ENCODE results near the gene TFAP2E.

The TFAP2E gene

GRCh38 chr1:35557611-35558373 is 15.3 kb upstream of the TFAP2E start, which contains the start of gene NCDN:
NCDN (plus strand) TSS chr1:35557799; CDS start chr1:35558191, 392 bp downstream.
- peak; percentile 99 for DNase-seq

GRCh38 chr1:35558374-35559316 is 14.5 kb upstream of the TFAP2E start:
- DNase-seq, result peak; percentile 79

- no peak for DNase-seq
These were observed 13.7 kb upstream of the TFAP2E start for GRCh38 chr1:35559317-35559944.

GRCh38 chr1:35560256-35561225 is 12.6 kb upstream of the TFAP2E start:
- no peak for DNase-seq

GRCh38 chr1:35561297-35561971 is 11.7 kb upstream of the TFAP2E start:
- DNase-seq, result no peak

GRCh38 chr1:35561972-35562680 is 11.0 kb upstream of the TFAP2E start:
- no peak for DNase-seq

- DNase-seq, result no peak
These were observed 9.9 kb upstream of the TFAP2E start for GRCh38 chr1:35563166-35563565.

GRCh38 chr1:35564037-35564883 is 8.9 kb upstream of the TFAP2E start:
- peak; percentile 90 for DNase-seq

- no peak for DNase-seq
These were observed 8.0 kb upstream of the TFAP2E start for GRCh38 chr1:35564884-35565741.

GRCh38 chr1:35565742-35566133 is 7.4 kb upstream of the TFAP2E start:
- DNase-seq, result no peak

- no peak for DNase-seq
These were observed 5.1 kb upstream of the TFAP2E start for GRCh38 chr1:35567947-35568558.

- peak; percentile 87 for DNase-seq
These were observed 4.1 kb upstream of the TFAP2E start for GRCh38 chr1:35568975-35569395.

- DNase-seq, result no peak
These were observed 3.2 kb upstream of the TFAP2E start for GRCh38 chr1:35569936-35570335.

GRCh38 chr1:35570589-35571137 is 2.5 kb upstream of the TFAP2E start:
- no peak for DNase-seq

- DNase-seq, result no peak
These were observed 1.9 kb upstream of the TFAP2E start for GRCh38 chr1:35571263-35571662.

- DNase-seq, result no peak
These were observed 818 bp upstream of the TFAP2E start for GRCh38 chr1:35572296-35572695.

GRCh38 chr1:35574125-35574654 is 1.1 kb downstream of the TFAP2E start:
- no peak for DNase-seq

All from NCI-H82 (cell line).